GM19023 (cell line): Measurements from ENCODE around the gene MYOCD.

Experiments used
- ATAC-seq: cut with Tn5 transposase; IDR thresholded peaks from one replicate; pipeline ENCODE4 v1.9.1; 2021; ENCODE audit warnings: mild to moderate bottlenecking, moderate library complexity; ENCODE audit not compliant: unreplicated experiment

The MYOCD gene

DNA sequence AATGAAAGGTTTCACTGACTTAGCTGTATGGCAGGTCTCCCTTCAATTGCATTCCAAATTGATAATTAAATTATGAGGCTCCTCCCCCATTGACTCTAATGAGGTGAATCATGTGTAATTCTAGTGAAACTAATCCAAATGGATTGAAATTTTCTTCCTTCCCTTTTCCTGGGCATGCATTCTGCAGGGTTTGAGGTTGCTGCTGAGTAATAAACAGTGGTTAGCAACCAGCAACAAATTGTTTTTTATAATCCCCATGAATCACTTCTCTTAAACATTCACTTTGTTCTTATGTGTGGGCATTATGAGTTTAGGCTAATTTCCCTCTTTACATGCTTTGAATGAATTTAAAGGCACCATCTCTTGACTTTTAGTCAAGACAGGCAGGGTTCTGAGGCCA is 43.4 kb downstream of the MYOCD start:
- ATAC-seq, result no peak

DNA sequence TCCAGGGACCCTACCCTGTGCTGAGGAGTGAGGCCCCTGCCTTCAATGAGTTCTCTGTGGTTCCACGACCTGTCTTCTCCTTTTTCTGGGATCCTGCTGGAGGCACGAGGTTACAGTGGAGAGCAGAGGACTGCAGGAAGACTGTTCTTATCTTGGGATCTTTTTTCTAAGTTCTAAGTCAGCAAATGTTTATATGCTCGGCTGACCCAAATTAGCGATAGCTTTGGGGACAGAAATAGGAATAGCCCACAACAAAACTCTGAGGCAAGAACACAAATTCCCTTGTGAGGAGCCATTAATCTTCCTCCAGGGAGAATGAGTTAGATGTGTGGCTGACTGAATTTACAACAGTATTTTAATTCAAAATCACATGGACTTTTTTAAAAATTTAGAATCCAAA is 46.7 kb downstream of the MYOCD start:
- ATAC-seq, result no peak

DNA sequence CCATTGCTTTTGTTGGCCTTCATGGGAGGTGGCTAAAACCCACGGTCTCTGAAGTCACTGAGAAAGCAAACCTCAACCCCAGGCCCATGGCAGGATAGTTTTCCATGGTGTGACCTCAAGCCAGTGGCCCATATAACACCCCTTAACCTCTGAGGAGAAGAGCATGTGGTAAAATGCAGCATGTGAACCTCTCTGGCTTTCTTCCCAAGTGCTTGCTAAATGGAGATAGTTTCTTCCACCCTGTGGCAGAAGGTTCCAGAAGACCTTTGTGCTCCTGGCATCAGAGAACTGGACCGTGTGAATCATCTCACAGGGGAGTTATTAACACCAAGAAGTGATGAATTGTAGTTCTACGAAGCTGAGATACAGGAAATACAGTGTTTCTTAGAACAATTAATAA is 47.3 kb downstream of the MYOCD start:
- no peak for ATAC-seq

DNA sequence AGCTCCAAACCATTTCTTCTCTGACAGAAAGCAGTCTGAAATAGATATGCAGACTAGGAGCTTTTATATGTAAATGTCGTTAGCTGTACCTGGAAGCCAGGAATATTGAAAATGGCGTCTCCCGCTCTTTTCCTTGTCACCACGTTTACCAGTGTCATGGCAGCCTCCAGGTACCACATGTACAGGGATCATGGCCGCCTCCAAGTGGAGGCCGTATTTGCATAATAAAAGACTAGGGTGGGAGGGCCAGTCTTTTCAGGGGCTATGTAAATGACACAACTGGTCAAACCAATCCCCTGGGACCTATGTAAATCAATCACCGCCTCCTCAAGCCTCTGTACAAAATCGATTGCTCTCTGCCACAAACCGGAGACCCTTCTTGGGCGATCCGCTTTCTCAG is 54.3 kb downstream of the MYOCD start:
- no peak for ATAC-seq

DNA sequence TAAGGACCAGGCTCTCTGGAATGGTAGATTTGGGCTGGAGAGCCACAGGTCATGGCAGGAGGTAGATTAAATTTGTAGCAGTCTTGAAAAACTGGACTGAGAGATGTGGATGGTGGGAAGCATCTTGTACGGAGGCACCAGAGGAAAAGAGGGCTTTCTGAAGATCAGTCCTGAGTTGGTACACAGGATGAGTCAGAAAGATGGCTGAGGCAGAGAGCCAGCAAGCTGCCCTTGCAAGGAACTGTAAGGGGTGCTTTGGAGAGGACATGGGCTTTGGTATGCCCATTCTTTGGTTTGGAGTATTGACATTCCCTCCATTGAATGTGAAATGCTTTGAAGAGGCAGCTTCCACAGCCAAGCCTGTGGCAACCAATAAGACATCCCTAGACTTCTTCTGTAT is 55.9 kb downstream of the MYOCD start:
- no peak for ATAC-seq

DNA sequence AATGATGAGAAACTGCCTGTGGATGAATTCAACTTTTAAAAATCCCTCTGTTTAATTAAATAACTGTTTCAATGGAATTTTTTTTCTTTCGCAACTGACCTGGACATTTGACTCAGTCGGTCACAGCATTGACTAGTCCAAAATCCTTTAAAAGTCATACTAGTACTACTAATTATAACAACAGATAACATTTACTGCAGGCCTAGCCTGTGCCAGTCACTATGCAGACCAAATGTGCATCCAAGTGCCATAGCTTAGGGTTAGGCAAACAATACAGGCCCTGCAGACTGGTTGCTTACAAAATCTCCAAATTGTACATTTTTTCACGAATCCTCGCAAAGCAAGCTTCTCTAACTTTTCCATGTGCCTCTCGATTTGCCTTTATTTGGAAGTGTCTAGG is 56.6 kb downstream of the MYOCD start:
- no peak for ATAC-seq

DNA sequence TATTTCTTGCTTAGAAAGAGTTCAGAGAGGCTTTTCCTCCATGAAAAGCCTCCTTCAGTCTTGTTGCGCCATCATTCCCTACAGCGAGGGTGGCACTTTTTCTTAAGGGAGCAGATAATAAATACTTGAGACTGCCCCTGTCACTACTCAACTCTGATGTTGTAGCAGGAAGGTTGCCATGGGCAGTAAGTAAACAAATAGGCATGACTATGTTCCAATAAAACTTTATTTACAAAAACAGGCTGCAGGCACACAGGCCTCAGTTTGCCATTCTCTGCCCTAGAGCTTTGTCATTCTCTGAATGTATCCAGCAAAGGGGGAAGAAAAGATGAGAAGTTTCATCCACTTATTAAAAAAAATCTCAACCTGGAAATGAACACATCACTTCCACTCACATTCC is 60.4 kb downstream of the MYOCD start:
- no peak for ATAC-seq

DNA sequence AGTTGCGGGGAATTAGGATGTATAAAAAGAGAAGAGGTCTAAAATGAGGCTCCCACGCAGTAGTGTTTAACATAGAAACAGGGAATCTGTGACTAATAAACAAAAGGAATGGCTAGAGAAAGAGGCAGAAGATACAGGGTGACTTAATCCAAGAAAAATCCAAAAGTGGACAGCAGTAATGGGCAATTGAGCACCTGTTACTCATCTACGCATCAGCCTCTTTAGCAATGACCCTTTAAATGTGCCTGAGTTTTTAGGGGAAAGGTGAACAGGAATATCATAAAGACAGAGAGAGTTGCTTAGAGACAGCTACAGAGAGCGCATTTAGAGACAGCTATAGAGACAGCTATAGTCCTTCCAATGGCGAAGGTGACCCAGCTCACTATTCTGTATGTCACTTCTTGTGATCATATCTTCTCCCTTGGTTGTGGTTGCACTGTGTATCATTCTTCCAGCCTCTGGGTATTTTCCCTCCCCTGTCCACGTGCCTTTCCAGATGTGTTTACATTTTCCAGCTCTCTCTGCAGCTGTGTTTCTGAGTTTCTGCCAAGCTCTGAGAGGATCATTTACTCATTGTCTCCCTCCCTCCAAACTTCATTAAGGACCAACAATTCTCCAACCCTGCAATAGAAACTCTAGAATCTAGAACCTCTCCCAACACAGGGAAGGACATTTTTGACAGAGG is 61.5 kb downstream of the MYOCD start:
- ATAC-seq, result no peak

DNA sequence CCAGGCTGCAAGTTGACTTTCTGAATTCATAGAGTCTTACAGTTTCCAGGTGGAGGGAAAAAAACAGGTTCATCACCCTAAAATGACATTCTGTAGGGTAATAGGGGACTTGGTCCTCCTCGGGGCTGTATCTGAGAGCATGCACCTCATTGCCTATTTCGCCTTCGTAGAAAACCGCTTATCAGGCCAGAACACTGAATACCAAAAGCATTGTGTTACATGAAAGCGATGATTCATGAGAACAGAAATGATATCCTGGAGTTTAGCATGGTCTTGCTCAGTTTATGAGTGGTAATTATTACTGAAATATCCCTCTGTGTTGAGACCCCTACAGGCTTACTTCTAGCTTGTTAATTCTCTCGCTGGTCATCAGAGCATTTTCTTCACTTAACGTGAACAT is 62.2 kb downstream of the MYOCD start:
- ATAC-seq, result no peak

DNA sequence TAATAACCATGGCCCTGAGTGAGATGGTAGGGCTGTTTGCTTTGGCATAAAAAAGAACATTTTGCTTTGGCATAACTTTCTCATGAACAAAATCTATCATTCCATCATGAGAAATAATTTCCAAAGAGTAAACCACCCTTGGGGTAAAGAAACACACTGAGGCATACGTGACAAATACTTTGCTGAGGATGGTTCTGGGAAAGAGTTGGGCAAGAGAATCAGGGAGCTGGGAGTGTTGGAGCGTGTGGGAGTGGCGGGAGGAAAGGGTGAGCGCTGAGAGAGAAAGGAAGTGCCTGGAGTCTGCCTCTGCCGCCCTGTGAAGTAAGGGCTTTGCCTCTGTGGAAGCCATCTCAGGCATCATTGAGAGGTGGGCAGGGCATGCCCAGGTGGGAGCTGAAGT is 63.4 kb downstream of the MYOCD start:
- ATAC-seq, result no peak

DNA sequence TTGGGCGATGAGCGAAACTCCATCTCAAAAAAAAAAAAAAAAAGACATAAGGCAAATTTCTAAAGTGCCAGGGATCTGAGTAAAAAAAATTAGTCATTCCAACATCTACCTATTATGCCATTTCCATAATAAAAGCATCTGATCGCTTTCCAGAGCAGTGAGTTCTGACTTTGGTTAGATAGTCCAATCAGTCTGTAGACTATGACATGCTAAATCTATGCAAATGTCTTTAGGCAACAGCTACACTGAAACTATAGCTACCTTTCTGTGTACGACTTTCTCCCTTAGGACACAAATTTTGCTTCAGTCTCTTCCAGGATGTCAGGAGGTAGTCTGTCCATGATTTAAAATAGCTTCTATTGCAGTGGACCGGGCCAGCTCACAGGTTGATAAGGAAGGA is 64.7 kb downstream of the MYOCD start:
- no peak for ATAC-seq

DNA sequence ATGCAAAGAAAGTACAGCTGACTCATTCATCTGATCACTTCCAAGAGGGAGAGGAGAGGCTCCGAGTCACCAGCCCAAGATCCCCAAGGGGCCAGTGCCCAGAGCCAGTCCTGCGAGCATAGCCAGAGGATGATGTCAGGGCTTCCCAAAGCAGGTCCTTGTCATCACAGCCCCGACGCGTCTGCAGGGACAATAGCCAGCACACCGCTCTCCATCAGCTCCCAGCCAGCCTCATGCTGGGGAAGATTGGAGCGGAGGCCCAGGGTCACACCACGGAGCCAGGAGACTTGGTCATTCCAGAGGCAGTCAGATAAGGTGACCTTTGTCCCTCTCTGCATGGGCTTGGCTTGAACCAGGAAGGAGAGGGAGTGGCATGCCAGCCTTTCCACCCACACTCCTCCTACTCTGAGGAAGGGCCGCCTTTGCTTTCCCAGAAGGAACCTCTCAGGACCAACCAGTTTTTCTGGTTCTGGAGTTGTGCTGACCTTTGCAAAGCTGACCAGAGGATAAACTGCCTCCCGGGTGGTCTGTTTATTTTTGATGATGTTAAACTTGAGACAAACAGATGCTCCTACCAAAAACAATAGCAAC is 65.3 kb downstream of the MYOCD start:
- no peak for ATAC-seq

DNA sequence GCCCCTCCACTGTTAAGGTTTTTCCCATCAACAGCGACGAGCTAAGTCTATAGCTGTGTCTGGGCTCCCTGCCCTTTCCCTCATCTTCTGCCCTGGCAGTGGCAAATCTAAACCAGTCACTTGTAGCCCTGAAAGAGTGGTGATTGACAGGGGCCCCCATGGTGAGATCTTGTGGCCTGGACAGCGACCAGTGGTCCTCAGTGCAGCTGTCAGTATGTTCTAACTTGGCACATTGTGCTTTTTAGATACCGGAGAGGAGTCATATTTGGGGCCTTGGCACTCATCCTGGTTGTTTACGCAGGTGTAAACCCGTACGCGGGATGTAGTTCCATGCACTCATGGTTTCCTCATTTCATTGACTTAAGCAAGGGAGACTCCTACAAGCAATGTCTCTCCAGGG is 66.1 kb downstream of the MYOCD start:
- no peak for ATAC-seq

DNA sequence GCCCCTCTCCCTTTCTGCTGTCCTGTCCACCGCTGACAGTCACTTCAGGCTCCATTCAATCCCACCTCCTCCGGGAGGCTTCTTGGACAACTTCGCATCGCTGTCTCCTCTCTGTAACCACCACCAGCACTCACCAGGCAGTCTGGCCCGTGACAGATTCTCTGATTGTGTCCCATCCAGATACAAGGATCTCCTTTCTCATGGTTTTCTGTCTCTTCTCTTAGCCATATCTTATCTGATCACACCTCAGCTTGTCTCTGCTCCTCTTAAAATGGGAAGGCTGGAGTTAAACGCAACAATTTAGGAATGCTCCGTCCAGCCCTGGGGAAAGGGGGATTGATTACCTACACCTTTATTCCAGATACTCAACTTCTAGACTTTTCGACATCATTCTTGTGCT is 66.7 kb downstream of the MYOCD start:
- ATAC-seq, result no peak

DNA sequence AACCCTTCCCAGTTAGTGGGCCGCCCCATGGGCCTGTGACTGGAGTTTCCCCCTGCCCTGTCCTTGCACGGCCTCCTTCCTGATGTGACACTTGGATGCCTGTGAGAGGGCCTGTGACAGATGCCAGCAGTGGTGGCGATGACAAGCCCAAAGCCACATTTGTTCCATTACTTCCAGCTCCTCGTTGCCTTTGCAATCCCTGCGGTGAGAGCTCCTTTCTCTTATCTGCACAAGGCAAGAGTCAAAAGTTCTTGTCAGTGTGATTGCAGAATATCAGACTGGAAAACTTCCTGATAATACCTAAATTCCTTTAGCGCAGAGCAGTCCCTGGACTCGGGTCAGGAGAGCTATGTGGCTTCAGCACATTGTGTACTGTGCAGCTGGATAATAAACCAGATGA is 69.2 kb downstream of the MYOCD start:
- no peak for ATAC-seq

DNA sequence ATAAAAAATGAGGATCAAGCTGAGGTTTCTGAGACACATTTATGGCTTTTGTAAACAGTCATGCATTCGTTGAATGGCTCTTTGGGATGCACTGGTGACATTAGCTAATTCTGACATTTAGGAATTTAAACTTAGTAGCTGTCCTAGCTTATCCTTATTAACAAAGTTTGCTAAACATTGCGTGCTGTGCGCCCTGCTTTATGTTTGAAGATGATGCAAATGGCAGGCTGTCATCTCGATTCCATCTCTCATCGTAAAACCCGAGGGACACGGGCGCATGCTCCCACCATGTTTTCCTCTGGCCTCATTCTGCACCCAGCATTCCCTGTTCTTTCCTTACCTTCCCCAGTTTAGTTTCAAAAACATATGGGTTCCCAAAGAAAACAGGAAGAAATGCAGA is 69.8 kb downstream of the MYOCD start:
- no peak for ATAC-seq

DNA sequence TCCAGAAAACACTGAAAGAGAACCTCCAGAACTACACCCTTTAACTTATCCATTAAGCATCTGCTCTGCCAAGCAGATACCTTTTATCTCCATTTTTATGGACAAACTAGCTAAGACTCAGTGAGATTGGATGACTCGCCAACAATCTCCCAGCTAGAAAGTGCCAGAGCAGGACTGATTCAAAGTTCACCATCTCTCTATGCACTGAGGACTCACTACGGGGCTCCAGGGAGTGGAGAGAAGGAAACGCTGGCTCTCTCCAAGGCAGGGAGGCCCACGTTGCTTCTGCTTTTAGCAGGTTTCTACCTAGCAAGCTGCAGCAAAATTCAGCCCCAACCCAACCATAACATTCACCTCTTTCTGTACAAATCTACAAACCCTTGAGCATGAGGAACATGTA is 70.8 kb downstream of the MYOCD start:
- no peak for ATAC-seq

DNA sequence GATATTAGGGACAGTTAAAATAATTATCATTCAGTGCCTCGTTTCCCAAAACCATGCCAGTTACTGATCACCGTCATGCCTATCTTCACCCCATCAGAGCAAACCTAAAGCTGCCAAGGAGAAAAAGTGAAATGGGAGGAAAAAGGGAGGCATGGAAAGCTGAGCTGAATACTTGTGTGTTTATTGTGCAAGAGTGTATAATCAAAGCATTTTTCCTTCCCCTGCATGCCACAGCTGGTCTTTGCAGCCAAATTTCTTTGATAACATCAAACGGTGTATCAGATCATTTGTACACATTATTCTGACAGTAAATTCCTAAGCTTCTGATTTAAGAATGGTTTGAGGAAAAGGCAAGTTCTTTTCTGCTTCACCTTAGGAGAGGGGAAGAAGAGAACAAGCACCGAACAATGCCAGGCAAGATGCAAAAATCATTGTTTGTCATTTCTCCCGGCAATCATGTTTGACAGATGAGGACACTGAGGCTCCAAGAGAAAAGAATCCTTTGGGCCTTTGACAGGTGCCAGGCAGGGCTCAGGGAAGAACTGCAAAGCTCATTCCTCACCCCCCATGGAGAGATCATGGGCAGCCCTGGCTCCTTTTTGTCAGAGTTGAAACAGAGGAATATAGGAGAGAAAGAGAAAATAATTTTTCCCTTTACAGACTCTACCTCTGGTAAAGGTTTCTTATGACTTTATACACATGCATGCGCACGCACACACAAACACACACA is 72.2 kb downstream of the MYOCD start:
- ATAC-seq, result no peak

DNA sequence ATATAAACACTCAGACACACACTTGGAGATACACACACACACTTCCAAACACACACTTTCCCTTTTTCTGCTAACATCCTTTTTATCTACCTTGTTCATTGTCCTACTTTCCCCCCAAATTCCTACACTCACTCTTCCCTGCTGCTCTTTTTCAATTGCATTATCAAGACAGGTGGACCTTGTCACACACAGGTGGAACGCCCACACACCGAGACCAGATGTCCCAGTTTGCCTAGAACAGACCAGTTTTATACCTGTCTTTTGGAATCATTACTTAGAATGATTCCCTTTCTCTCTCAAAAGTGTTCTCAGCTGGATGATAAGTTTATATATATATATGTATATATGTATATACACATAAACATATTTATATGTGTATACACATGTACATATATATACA is 72.9 kb downstream of the MYOCD start:
- ATAC-seq, result no peak

DNA sequence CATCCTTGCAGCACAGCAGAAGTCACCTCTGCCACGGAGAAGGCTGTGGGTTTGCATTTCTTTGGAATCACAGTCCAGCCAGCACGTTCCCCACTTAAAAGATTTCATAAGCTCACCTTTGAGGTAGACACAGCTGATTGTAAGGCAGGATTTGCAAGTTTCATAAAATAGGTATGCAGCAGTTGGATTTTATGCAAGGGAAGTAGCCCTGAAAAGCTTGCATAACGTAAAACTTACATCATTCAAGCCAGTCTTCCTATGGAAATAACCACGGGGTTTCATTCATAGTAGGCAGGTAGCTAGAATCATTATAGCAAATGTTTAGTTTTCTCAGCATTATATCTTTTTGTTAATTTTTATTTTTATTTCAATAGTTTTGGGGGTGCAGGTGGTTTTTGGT is 73.8 kb downstream of the MYOCD start:
- no peak for ATAC-seq

DNA sequence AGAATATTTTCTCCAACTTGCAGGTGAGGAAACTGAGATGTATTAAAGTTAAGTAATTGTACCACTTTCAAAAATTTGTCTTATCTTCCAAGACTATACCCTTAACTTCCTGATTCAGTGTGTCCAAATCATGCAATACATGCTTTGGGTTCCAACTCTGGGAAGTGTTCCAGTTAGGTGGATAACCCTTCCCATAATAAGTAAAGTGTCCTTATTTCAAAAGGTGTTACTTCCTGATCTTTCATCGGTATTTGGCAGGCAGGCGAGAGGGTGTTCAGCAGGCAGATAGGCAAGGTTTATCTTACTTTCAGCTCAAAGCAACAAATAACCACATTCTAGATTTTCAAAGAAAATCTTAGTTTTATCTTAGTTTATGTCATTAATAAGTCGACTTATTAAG is 77.4 kb downstream of the MYOCD start:
- ATAC-seq, result no peak

DNA sequence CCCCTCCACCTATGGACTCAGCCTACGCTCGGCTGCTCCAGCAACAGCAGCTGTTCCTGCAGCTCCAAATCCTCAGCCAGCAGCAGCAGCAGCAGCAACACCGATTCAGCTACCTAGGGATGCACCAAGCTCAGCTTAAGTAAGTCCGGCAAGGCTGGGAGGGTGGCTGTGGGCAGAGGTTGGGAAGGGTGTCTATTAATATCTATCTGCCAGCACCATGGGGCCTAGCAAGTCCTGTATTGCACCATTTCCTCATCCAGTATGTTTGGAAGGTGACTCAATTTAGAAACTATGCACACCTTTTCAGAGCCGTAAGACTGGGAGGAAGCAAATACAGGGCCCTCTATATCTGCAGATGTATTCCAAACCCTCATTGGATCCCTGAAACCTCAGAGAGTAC is 78.6 kb downstream of the MYOCD start:
- no peak for ATAC-seq

DNA sequence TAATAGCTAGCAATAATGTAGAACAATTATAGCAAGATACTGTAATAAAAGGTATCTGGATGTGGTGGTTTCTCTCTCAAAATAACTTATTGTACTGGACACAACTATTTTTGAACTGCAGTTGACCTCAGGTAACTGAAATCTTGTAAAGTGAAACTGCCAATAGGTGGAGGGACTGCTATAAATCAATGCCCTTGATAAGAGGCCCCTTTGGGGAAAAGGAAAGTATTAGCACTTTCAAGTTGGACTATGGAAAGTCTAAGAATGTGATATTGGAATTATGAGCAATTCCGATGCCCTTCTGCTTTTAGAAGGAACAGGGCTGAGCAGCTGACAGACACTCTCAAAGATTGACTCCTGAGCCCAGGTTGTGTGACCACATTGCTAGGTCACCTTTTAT is 79.1 kb downstream of the MYOCD start:
- no peak for ATAC-seq
